PC-9 (cell line): ENCODE measurements around the gene CRYBG1. TPM values are rescaled to one million over a fixed set of nuclear protein-coding genes. Genes with fewer than 3 reads are reported as not detected.

Source experiments
- BruUV-seq: library from RNA; stranded (reverse); fragments of 400-500 nt; replicated peaks from 2 replicates; lab custom pipeline; 2021; lab: Mats Ljungman, UMichigan
- CTCF ChIA-PET: fragments of 300-600 bp; sonication (Branson Sonifier 250); formaldehyde crosslinking; loops from one replicate; lab custom pipeline; 2022; ENCODE audit warnings: antibody characterized with exemption; lab: Charles Lee
- POLR2A ChIA-PET: fragments of 300-600 bp; sonication (Branson Sonifier 250); formaldehyde crosslinking; loops from one replicate; lab custom pipeline; 2022; ENCODE audit warnings: antibody characterized with exemption; ENCODE audit not compliant: unreplicated experiment; lab: Charles Lee
- DNase-seq, 2 experiments: peaks; one replicate each; pipeline versions ENCODE4 v3.0.0 to v3.0.0-alpha.2; 2015 to 2022; ENCODE audit warnings: mixed read lengths in 1 of 2
- H2AFZ ChIP-seq: fragments of 200-600 bp; sonication (generic); 2 replicates; pipeline ENCODE4 v1.8.1; 2017; ENCODE audit warnings: antibody characterized with exemption
- H3F3A ChIP-seq: fragments of 200-600 bp; sonication (generic); 2 replicates; pipeline ENCODE4 v1.8.1; 2017; ENCODE audit warnings: antibody characterized with exemption, mild to moderate bottlenecking, low read depth; ENCODE audit not compliant: insufficient read depth
- H3K27ac ChIP-seq: fragments of 200-600 bp; sonication (generic); 2 replicates; pipeline ENCODE4 v1.6.1; 2016; ENCODE audit warnings: mixed run types
- H3K27me3 ChIP-seq: fragments of 200-600 bp; sonication (generic); 2 replicates; pipeline ENCODE4 v1.6.1; 2016; ENCODE audit warnings: low read depth, mixed run types; ENCODE audit not compliant: insufficient read depth
- H3K36me3 ChIP-seq: fragments of 200-600 bp; sonication (generic); 2 replicates; pipeline ENCODE4 v1.6.1; 2016; ENCODE audit warnings: low read depth, mixed run types
- H3K4me1 ChIP-seq: fragments of 200-600 bp; sonication (generic); replicated peaks from 2 replicates; pipeline ENCODE4 v1.6.1; 2016; ENCODE audit warnings: mixed run types; ENCODE audit not compliant: insufficient read depth
- H3K4me2 ChIP-seq: fragments of 200-600 bp; sonication (generic); 2 replicates; pipeline ENCODE4 v1.6.1; 2017; ENCODE audit warnings: mixed run types
- H3K4me3 ChIP-seq: fragments of 200-600 bp; sonication (generic); 2 replicates; pipeline ENCODE4 v1.6.1; 2016; ENCODE audit warnings: mixed run types
- H3K79me2 ChIP-seq: fragments of 200-600 bp; sonication (generic); 2 replicates; pipeline ENCODE4 v1.6.1; 2017; ENCODE audit warnings: low read depth, mixed run types
- H3K9me2 ChIP-seq: fragments of 200-600 bp; sonication (generic); 2 replicates; pipeline ENCODE4 v1.8.1; 2017; ENCODE audit warnings: mild to moderate bottlenecking; ENCODE audit not compliant: insufficient read depth
- H3K9me3 ChIP-seq: fragments of 200-600 bp; sonication (generic); 2 replicates; pipeline ENCODE4 v1.8.1; 2016; ENCODE audit warnings: low read depth; ENCODE audit not compliant: insufficient read depth
- H4K20me1 ChIP-seq: fragments of 200-600 bp; sonication (generic); 2 replicates; pipeline ENCODE4 v1.8.1; 2017; ENCODE audit not compliant: insufficient read depth
- CTCF ChIP-seq: fragments of 200-600 bp; sonication (generic); conservative IDR thresholded peaks from 2 replicates; pipeline ENCODE4 v1.6.1; 2017; ENCODE audit warnings: mixed run types, antibody characterized with exemption, mild to moderate bottlenecking, moderate library complexity
- EZH2 ChIP-seq: fragments of 200-600 bp; sonication (generic); IDR thresholded peaks from 2 replicates; pipeline ENCODE4 v1.8.0; 2017; ENCODE audit warnings: antibody characterized with exemption, low read depth
- intact Hi-C: fragments of 100-400 bp; cut with micrococcal nuclease; formaldehyde crosslinking; loops from one replicate; pipeline ENCODE4 v1.10.0; 2022; ENCODE audit not compliant: unreplicated experiment
- total RNA-seq: library from RNA; stranded (reverse); gene quantifications from 2 replicates; pipeline ENCODE4 v1.2.3, GENCODE V29; 2021

Gene CRYBG1
- total RNA-seq, 1 experiment from 2014 or later: 49.3 TPM

DNA sequence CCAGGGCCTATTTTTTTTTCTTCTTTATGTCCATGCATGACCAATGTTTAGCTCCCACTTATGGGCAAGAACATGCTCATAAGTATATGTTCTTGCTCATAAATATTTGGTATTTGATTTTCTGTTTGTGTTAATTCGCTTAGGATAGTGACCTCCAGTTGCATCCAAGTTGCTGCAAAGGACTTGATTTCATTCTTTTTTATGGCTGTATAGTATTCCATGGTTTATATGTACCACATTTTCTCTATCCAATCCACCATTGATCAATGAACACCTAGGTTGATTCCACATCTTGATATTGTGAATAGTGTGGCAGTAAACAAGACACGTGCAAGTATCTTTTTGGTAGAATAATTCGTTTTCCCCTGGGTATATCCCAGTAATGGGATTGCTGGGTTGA is 190.6 kb downstream of the CRYBG1 start:
- H3K9me2 ChIP-seq: no peaks in the 10 kb centered on the region; the same call in 1 of the 2 replicates
- no peaks in the 10 kb centered on the region for H4K20me1 ChIP-seq
- CTCF ChIA-PET: interaction anchor here (0.7 kb wide), 1 partner anchor 39 kb away, joined by 3 read pairs; no protein-coding TSS in a partner anchor
- no peak overlapping the region for H2AFZ ChIP-seq
- H3K27ac ChIP-seq: no peak overlapping the region
- TF ChIP-seq EZH2 (no peak), CTCF (no peak)
- H3K4me3 ChIP-seq: no peak overlapping the region
- peaks cover 29% of the 10 kb centered on the region; the same call in 1 of the 2 replicates for H3K36me3 ChIP-seq
- H3K4me2 ChIP-seq: no peak overlapping the region
- H3K9me3 ChIP-seq: no peaks in the 10 kb centered on the region
- H3F3A ChIP-seq: peaks cover 30% of the 10 kb centered on the region
- no peaks in the 10 kb centered on the region for H3K79me2 ChIP-seq
- no peak for DNase-seq
- no TSS peak for BruUV-seq
- no peaks in the 10 kb centered on the region for H3K27me3 ChIP-seq
- intact Hi-C loops: no loop called here
- POLR2A ChIA-PET: no interaction called here
- peaks cover 30% of the 10 kb centered on the region for H3K4me1 ChIP-seq

- no peak overlapping the region for H3K4me2 ChIP-seq
- no peak overlapping the region for H3K27ac ChIP-seq
- CTCF ChIA-PET: no interaction called here
- H3K9me2 ChIP-seq: no peaks in the 10 kb centered on the region
- no peaks in the 10 kb centered on the region for H3K79me2 ChIP-seq
- intact Hi-C loops: no loop called here
- H3K27me3 ChIP-seq: no peaks in the 10 kb centered on the region
- peaks cover 26% of the 10 kb centered on the region; the same call in 1 of the 2 replicates for H3K36me3 ChIP-seq
- no peaks in the 10 kb centered on the region for H3K9me3 ChIP-seq
- H3F3A ChIP-seq: peaks cover 13% of the 10 kb centered on the region; the same call in 1 of the 2 replicates
- peaks cover 17% of the 10 kb centered on the region for H3K4me1 ChIP-seq
- no peak overlapping the region for H3K4me3 ChIP-seq
- H4K20me1 ChIP-seq: no peaks in the 10 kb centered on the region
- POLR2A ChIA-PET: interaction anchor here (0.5 to 0.6 kb wide), 2 partner anchors 77 to 183 kb away, joined by 3 to 4 read pairs; no protein-coding TSS in a partner anchor
- TF ChIP-seq EZH2 (no peak), CTCF (no peak)
- DNase-seq: no peak
- no peak overlapping the region for H2AFZ ChIP-seq
- BruUV-seq: no TSS peak
Measured at GRCh38 chr6:106553440-106553839, 192.9 kb downstream of the CRYBG1 start.

DNA sequence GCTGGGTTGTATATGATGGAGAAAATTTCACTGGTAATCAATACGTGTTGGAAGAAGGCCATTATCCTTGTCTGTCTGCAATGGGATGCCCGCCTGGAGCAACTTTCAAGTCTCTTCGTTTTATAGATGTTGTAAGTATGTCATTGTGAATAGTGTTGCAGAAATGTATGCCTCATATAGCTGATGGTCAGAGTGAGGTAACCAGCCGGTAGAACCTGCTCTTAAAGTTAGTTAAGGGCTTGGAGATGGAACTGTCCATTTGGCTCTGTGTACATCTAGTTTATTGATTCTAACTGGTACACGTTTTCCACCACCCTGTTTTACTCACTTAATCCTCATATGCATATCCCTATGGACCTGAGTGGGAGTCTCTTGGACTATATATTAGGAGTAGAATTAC is 195.2 kb downstream of the CRYBG1 start:
- Histone ChIP-seq H3K4me3 (no peak overlapping the region), H2AFZ (no peak overlapping the region), H3K27ac (no peak overlapping the region), H3K4me2 (no peak overlapping the region), H3F3A (peaks cover 15% of the 10 kb centered on the region), H3K4me1 (peaks cover 20% of the 10 kb centered on the region), H4K20me1 (no peaks in the 10 kb centered on the region), H3K9me3 (no peaks in the 10 kb centered on the region), H3K27me3 (no peaks in the 10 kb centered on the region), H3K36me3 (peaks cover 29% of the 10 kb centered on the region; the same call in 1 of the 2 replicates), H3K79me2 (no peaks in the 10 kb centered on the region), H3K9me2 (no peaks in the 10 kb centered on the region)
- CTCF ChIA-PET: no interaction called here
- intact Hi-C loops: loop anchor here (2.0 kb wide), 2 partner anchors 43 to 109 kb away; no protein-coding TSS in a partner anchor
- TF ChIP-seq EZH2 (no peak), CTCF (no peak)
- peak in 1 of 2 experiments; percentile 73 for DNase-seq
- BruUV-seq: no TSS peak
- POLR2A ChIA-PET: no interaction called here
